Smooth muscle cell (in vitro differentiated cells): ENCODE data around the gene SLC6A1. TPM values are rescaled to one million over a fixed set of nuclear protein-coding genes. Genes with fewer than 3 reads are reported as not detected.

Experiments used
- DNase-seq: peaks from one replicate; lab custom pipeline; 2025; ENCODE audit not compliant: unreplicated experiment; lab: John Stamatoyannopoulos, UW
- H2AFZ ChIP-seq: fragments of 200-600 bp; sonication (generic); 2 replicates; pipeline ENCODE4 v1.6.0; 2016; ENCODE audit warnings: antibody characterized with exemption, low read depth, mild to moderate bottlenecking
- H3F3A ChIP-seq: fragments of 200-600 bp; sonication (generic); 2 replicates; pipeline ENCODE4 v1.6.0; 2017; ENCODE audit warnings: antibody characterized with exemption, low read depth
- H3K27ac ChIP-seq: fragments of 200-600 bp; sonication (generic); 2 replicates; pipeline ENCODE4 v1.5.1; 2016; ENCODE audit warnings: low read depth, mild to moderate bottlenecking
- H3K27me3 ChIP-seq: fragments of 200-600 bp; sonication (generic); 2 replicates; pipeline ENCODE4 v1.6.1; 2016; ENCODE audit warnings: low read depth, mild to moderate bottlenecking
- H3K36me3 ChIP-seq: fragments of 200-600 bp; sonication (generic); 2 replicates; pipeline ENCODE4 v1.5.1; 2016; ENCODE audit warnings: low read depth
- H3K4me1 ChIP-seq: fragments of 200-600 bp; sonication (generic); 2 replicates; pipeline ENCODE4 v1.5.1; 2016; ENCODE audit warnings: low read depth
- H3K4me2 ChIP-seq: fragments of 200-600 bp; sonication (generic); 2 replicates; pipeline ENCODE4 v1.6.0; 2016; ENCODE audit warnings: mild to moderate bottlenecking
- H3K4me3 ChIP-seq: fragments of 200-600 bp; sonication (generic); 2 replicates; pipeline ENCODE4 v1.5.1; 2016; ENCODE audit warnings: mild to moderate bottlenecking
- H3K79me2 ChIP-seq: fragments of 200-600 bp; sonication (generic); 2 replicates; pipeline ENCODE4 v1.6.0; 2016; ENCODE audit warnings: low read depth, mild to moderate bottlenecking
- H3K9ac ChIP-seq: fragments of 200-600 bp; sonication (generic); 2 replicates; pipeline ENCODE4 v1.6.0; 2016; ENCODE audit warnings: low read depth
- H3K9me3 ChIP-seq: fragments of 200-600 bp; sonication (generic); replicated peaks from 2 replicates; pipeline ENCODE4 v1.5.1; 2016; ENCODE audit warnings: low read depth
- H4K20me1 ChIP-seq: fragments of 200-600 bp; sonication (generic); 2 replicates; pipeline ENCODE4 v1.6.0; 2016; ENCODE audit warnings: low read depth
- CTCF ChIP-seq: fragments of 200-600 bp; sonication (generic); IDR thresholded peaks from 2 replicates; pipeline ENCODE4 v1.5.1; 2017; ENCODE audit warnings: borderline replicate concordance, mild to moderate bottlenecking, antibody characterized with exemption; ENCODE audit not compliant: insufficient read depth, poor library complexity, severe bottlenecking
- WGBS: methylation state at CpG from one replicate; pipeline ENCODE4 v1.1.7; 2016; ENCODE audit warnings: low lambda C conversion rate; 5-methylcytosine and 5-hydroxymethylcytosine counted together
- polyA plus RNA-seq: library from polyadenylated mRNA; unstranded; fragments of >200 nt; fragmentation: Nextera tagmentation; extraction: Ambion mirVana; gene quantifications from 2 replicates; pipeline ENCODE4 v1.2.1, GENCODE V29; 2016
- total RNA-seq: library from RNA; depleted of rRNA; stranded (reverse); fragments of >200 nt; gene quantifications from 2 replicates; pipeline ENCODE4 v1.2.3, GENCODE V29; 2014

SLC6A1 gene
- total and polyA plus RNA-seq, 2 experiments from 2014 or later: 0.26 to 0.40 TPM

- no peak overlapping the region for H3K4me3 ChIP-seq
- TF ChIP-seq CTCF: no peak
- no peaks in the 10 kb centered on the region for H3K4me1 ChIP-seq
- no peak overlapping the region for H3K4me2 ChIP-seq
- no peak overlapping the region for H2AFZ ChIP-seq
- DNase-seq: no peak
- no peaks in the 10 kb centered on the region for H3K79me2 ChIP-seq
- no peaks in the 10 kb centered on the region for H3K9me3 ChIP-seq
- no peaks in the 10 kb centered on the region for H4K20me1 ChIP-seq
- H3F3A ChIP-seq: no peaks in the 10 kb centered on the region
- peaks cover 79% of the 10 kb centered on the region for H3K27me3 ChIP-seq
- H3K36me3 ChIP-seq: no peaks in the 10 kb centered on the region
- H3K9ac ChIP-seq: no peak overlapping the region
- 77% methylated on average over 15 of the region's 15 CpGs for WGBS
- no peak overlapping the region for H3K27ac ChIP-seq
Observed at GRCh38 chr3:10999221-11000107, 6.9 kb downstream of the SLC6A1 start.

DNA sequence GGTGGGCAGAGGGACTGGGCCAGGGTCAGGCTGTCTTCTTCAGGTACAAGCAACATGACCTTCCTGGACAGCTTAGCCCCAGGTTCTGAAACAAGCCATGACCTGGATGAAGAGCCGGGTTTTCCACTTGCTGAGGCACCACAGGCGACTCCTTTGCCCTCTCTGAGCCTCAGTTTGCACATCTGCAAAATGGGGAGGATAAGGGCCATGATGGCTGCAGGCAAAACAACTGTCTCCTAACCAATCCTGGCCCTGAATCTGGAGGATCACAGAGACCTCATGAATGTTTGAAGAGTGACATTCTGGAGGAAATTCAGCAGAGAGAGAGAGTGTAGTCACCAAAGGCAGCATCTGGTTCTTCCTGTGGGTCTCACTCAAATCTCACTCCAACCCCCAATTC lies 8.0 kb downstream of the SLC6A1 start:
- H3K36me3 ChIP-seq: no peaks in the 10 kb centered on the region
- peaks cover 68% of the 10 kb centered on the region for H3K27me3 ChIP-seq
- no peak overlapping the region for H3K27ac ChIP-seq
- no peak overlapping the region for H2AFZ ChIP-seq
- H3K4me3 ChIP-seq: no peak overlapping the region
- H3K4me2 ChIP-seq: no peak overlapping the region
- TF ChIP-seq CTCF: no peak
- 51% methylated on average over 2 of the region's 2 CpGs for WGBS
- H3K4me1 ChIP-seq: no peaks in the 10 kb centered on the region
- H4K20me1 ChIP-seq: no peaks in the 10 kb centered on the region
- no peak overlapping the region for H3K9ac ChIP-seq
- no peak for DNase-seq
- H3K79me2 ChIP-seq: no peaks in the 10 kb centered on the region
- no peaks in the 10 kb centered on the region for H3F3A ChIP-seq
- H3K9me3 ChIP-seq: no peaks in the 10 kb centered on the region

- Histone ChIP-seq H3K4me3 (no peak overlapping the region), H3K27ac (no peak overlapping the region), H4K20me1 (no peaks in the 10 kb centered on the region), H3K9ac (no peak overlapping the region), H2AFZ (no peak overlapping the region), H3K27me3 (peaks cover 62% of the 10 kb centered on the region), H3K9me3 (no peaks in the 10 kb centered on the region), H3K79me2 (no peaks in the 10 kb centered on the region), H3K4me2 (no peak overlapping the region), H3K4me1 (no peaks in the 10 kb centered on the region), H3K36me3 (no peaks in the 10 kb centered on the region), H3F3A (no peaks in the 10 kb centered on the region)
- WGBS: 73% methylated on average over 11 of the region's 11 CpGs
- TF ChIP-seq CTCF: no peak
- no peak for DNase-seq
Observed at GRCh38 chr3:11001020-11001657, 8.6 kb downstream of the SLC6A1 start.

DNA sequence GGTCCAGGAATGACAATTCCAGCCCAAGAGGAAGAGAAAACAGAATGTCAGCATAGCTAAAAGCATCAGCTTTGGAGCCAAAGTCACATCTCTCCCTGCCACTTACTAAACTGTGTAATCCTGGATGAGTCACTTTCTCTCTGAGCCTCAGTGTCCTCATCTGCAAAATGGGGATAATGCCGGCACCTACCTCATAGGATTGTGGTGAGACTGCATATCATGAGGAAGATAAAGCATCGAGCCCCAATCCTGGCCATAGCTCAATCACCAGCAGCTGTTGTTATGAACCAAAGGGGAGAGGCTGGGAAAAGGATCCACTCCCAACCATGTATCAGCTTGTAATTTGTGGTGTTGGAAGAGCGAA lies 9.1 kb downstream of the SLC6A1 start:
- DNase-seq: no peak
- H3K9me3 ChIP-seq: no peaks in the 10 kb centered on the region
- H3K4me2 ChIP-seq: no peak overlapping the region
- no peaks in the 10 kb centered on the region for H3F3A ChIP-seq
- no peaks in the 10 kb centered on the region for H3K79me2 ChIP-seq
- H2AFZ ChIP-seq: no peak overlapping the region
- WGBS: 94% methylated on average over 3 of the region's 3 CpGs
- no peak for TF ChIP-seq CTCF
- no peak overlapping the region for H3K4me3 ChIP-seq
- no peak overlapping the region for H3K9ac ChIP-seq
- H3K36me3 ChIP-seq: no peaks in the 10 kb centered on the region
- H3K27ac ChIP-seq: no peak overlapping the region
- H3K4me1 ChIP-seq: no peaks in the 10 kb centered on the region
- H4K20me1 ChIP-seq: no peaks in the 10 kb centered on the region
- H3K27me3 ChIP-seq: peaks cover 57% of the 10 kb centered on the region
